Liver (tissue), 9 donors: ENCODE results near the gene INPP4B. TPM values are rescaled to one million over a fixed set of nuclear protein-coding genes. Genes with fewer than 3 reads are reported as not detected.

Experiments used
- DNase-seq: peaks from one replicate; pipeline ENCODE4 v3.0.0-alpha.2; 2017; ENCODE audit warnings: low spot score
- H3K27ac ChIP-seq, 2 donors: one replicate each; pipeline ENCODE4 v1.7.0; 2013; ENCODE audit warnings: inconsistent platforms in 2 of 2, low read length in 2 of 2, control low read depth in 1 of 2, low read depth in 1 of 2, mild to moderate bottlenecking in 1 of 2
- H3K27me3 ChIP-seq, 4 donors: one replicate each; pipeline versions ENCODE4 v1.6.1 to v1.7.0; 2013; ENCODE audit warnings: low read length in 3 of 4, inconsistent platforms in 1 of 4, mild to moderate bottlenecking in 1 of 4, moderate library complexity in 1 of 4; ENCODE audit not compliant: control insufficient read depth in 4 of 4, insufficient read depth in 4 of 4
- H3K36me3 ChIP-seq, 4 donors: one replicate each; pipeline versions ENCODE4 v1.6.1 to v1.7.0; 2013; ENCODE audit warnings: low read length in 3 of 4, mild to moderate bottlenecking in 3 of 4, low read depth in 1 of 4, moderate library complexity in 1 of 4; ENCODE audit not compliant: control insufficient read depth in 4 of 4, insufficient read depth in 3 of 4
- H3K4me1 ChIP-seq, 4 donors: one replicate each; pipeline versions ENCODE4 v1.6.1 to v1.7.0; 2013; ENCODE audit warnings: low read length in 3 of 4, mild to moderate bottlenecking in 3 of 4, moderate library complexity in 1 of 4; ENCODE audit not compliant: control insufficient read depth in 4 of 4, insufficient read depth in 4 of 4
- H3K4me3 ChIP-seq, 3 donors: one replicate each; pipeline versions ENCODE4 v1.6.1 to v1.7.0; 2013; ENCODE audit warnings: low read length in 3 of 3, control low read depth in 1 of 3, low read depth in 1 of 3, mild to moderate bottlenecking in 1 of 3
- H3K9ac ChIP-seq, 2 donors: one replicate each; pipeline ENCODE4 v1.7.0; 2013; ENCODE audit warnings: low read length in 2 of 2, mild to moderate bottlenecking in 2 of 2, moderate library complexity in 2 of 2, control low read depth in 1 of 2, low read depth in 1 of 2
- H3K9me3 ChIP-seq, 4 donors: one replicate each; pipeline versions ENCODE4 v1.6.1 to v1.7.0; 2013; ENCODE audit warnings: low read length in 3 of 4; ENCODE audit not compliant: control insufficient read depth in 4 of 4
- EGR1 ChIP-seq, 2 donors: IDR thresholded peaks; 2 replicates each; pipeline ENCODE4 v1.6.1; 2016 to 2018; ENCODE audit warnings: antibody characterized with exemption in 2 of 2, low read depth in 2 of 2
- FOXA1 ChIP-seq: IDR thresholded peaks from 2 replicates; pipeline ENCODE4 v1.6.1; 2016; ENCODE audit warnings: antibody characterized with exemption
- GABPA ChIP-seq, 2 donors: IDR thresholded peaks in 1 of 2; conservative IDR thresholded peaks in 1 of 2; 2 replicates each; pipeline ENCODE4 v1.6.1; 2016; ENCODE audit warnings: antibody characterized with exemption in 2 of 2, mild to moderate bottlenecking in 1 of 2, moderate library complexity in 1 of 2
- HNF4A ChIP-seq, 2 donors: conservative IDR thresholded peaks; 2 replicates each; pipeline ENCODE4 v1.6.1; 2016; ENCODE audit warnings: antibody characterized with exemption in 2 of 2, mild to moderate bottlenecking in 2 of 2
- HNF4G ChIP-seq: IDR thresholded peaks from 2 replicates; pipeline ENCODE4 v1.6.1; 2016; ENCODE audit warnings: antibody characterized with exemption
- JUND ChIP-seq, 2 donors: IDR thresholded peaks; 2 replicates each; pipeline ENCODE4 v1.6.1; 2016; ENCODE audit warnings: antibody characterized with exemption in 2 of 2
- NR2F2 ChIP-seq: IDR thresholded peaks from 2 replicates; pipeline ENCODE4 v1.6.1; 2016; ENCODE audit warnings: antibody characterized with exemption
- RAD21 ChIP-seq, 2 donors: IDR thresholded peaks; 2 replicates each; pipeline ENCODE4 v1.6.1; 2016; ENCODE audit warnings: antibody characterized with exemption in 2 of 2, mild to moderate bottlenecking in 2 of 2
- REST ChIP-seq: IDR thresholded peaks from 2 replicates; pipeline ENCODE4 v1.6.1; 2016; ENCODE audit warnings: antibody characterized with exemption, mild to moderate bottlenecking
- RXRA ChIP-seq, 2 donors: IDR thresholded peaks; 2 replicates each; pipeline ENCODE4 v1.6.1; 2017 to 2018; ENCODE audit warnings: antibody characterized with exemption in 2 of 2, mild to moderate bottlenecking in 1 of 2
- TAF1 ChIP-seq: conservative IDR thresholded peaks from 2 replicates; pipeline ENCODE4 v1.6.1; 2016; ENCODE audit warnings: antibody characterized with exemption, mild to moderate bottlenecking
- YY1 ChIP-seq: IDR thresholded peaks from 2 replicates; pipeline ENCODE4 v1.6.1; 2016; ENCODE audit warnings: antibody characterized with exemption, mild to moderate bottlenecking
- ZBTB33 ChIP-seq: IDR thresholded peaks from 2 replicates; pipeline ENCODE4 v1.6.1; 2016; ENCODE audit warnings: antibody characterized with exemption
- WGBS: extraction: QIAGEN DNeasy Blood & Tissue Kit; methylation state at CpG from one replicate; pipeline ENCODE4 v1.1.7; 2013; 5-methylcytosine and 5-hydroxymethylcytosine counted together
- polyA plus RNA-seq, 2 donors: library from polyadenylated mRNA; stranded (reverse) in 1 of 2; unstranded in 1 of 2; fragments of 200-250 nt in 1 of 2; fragments of >200 nt in 1 of 2; fragmentation: Nextera tagmentation in 1 of 2; extraction: Ambion mirVana in 1 of 2; gene quantifications; one replicate each; pipeline versions ENCODE4 v1.2.1 to v1.2.3, GENCODE V29; 2013 to 2015
- total RNA-seq, 2 donors: library from RNA; depleted of rRNA; stranded (reverse); fragments of >200 nt; gene quantifications; one replicate each; pipeline ENCODE4 v1.2.3, GENCODE V29; 2014
- TF ChIP-seq, protein P1 (sequence below): IDR thresholded peaks from 2 replicates; pipeline ENCODE4 v1.6.1; 2016; ENCODE audit warnings: antibody characterized with exemption
- TF ChIP-seq, protein P2 (sequence below): IDR thresholded peaks from 2 replicates; pipeline ENCODE4 v1.6.1; 2016; ENCODE audit warnings: antibody characterized with exemption
- donor health status: healthy.
- donor health status: healthy.
- donor health status: healthy.
- donor health status: healthy.
- donor health status: healthy.

The INPP4B gene
- total and polyA plus RNA-seq, 4 donors: 0.43 to 2.8 (median 1.6) TPM

DNA sequence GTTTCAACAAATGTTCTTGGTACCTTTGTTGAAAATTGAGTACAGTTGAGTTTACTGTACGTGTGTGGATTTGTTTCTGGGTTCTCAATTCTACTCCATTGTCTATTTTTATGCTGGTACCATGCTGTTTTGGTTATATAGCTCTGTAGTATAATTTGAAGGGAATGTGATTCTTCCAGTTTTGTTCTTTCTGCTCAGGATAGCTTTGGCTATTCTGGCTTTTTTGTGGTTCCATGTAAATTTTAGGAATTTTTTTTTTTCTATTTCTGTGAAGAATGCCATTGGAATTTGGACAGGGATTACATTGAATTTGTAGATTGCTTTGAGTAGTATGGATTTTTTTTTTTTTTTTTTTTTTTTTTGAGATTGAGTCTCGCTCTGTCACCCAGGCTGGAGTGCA lies 836.4 kb downstream of the INPP4B start:
- TF ChIP-seq, protein P1, sequence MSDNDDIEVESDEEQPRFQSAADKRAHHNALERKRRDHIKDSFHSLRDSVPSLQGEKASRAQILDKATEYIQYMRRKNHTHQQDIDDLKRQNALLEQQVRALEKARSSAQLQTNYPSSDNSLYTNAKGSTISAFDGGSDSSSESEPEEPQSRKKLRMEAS: no peak
- TF ChIP-seq YY1 (no peak), TAF1 (no peak), REST (no peak), NR2F2 (no peak), RXRA (IDR thresholded peaks at IDR 0.05) (no peak), FOXA1 (no peak), EGR1 (IDR thresholded peaks at IDR 0.05; ENCODE audit: low read depth in 2 of 2) (no peak), RAD21 (IDR thresholded peaks at IDR 0.05) (no peak), JUND (IDR thresholded peaks at IDR 0.05) (no peak)
- no peak for DNase-seq
- no peaks in the 10 kb centered on the region for H3K4me1 ChIP-seq
- H3K27ac ChIP-seq: no peak overlapping the region
- no peaks in the 10 kb centered on the region for H3K36me3 ChIP-seq
- 65% methylated on average over 2 of the region's 2 CpGs for WGBS
- peaks cover 0 to 6% (median 0%) of the 10 kb centered on the region in 4 donors for H3K9me3 ChIP-seq
- no peak overlapping the region for H3K9ac ChIP-seq
- no peak overlapping the region for H3K4me3 ChIP-seq
- H3K27me3 ChIP-seq: no peaks in the 10 kb centered on the region

GRCh38 chr4:142005519-142005918 lies 840.6 kb downstream of the INPP4B start:
- Histone ChIP-seq H3K36me3 (no peaks in the 10 kb centered on the region), H3K9me3 (peaks cover 0 to 6% (median 0%) of the 10 kb centered on the region in 4 donors), H3K4me1 (no peaks in the 10 kb centered on the region), H3K27me3 (no peaks in the 10 kb centered on the region), H3K27ac (no peak overlapping the region), H3K9ac (no peak overlapping the region), H3K4me3 (no peak overlapping the region)
- 72% methylated on average over 1 of the region's 1 CpG for WGBS
- TF ChIP-seq, protein P2, sequence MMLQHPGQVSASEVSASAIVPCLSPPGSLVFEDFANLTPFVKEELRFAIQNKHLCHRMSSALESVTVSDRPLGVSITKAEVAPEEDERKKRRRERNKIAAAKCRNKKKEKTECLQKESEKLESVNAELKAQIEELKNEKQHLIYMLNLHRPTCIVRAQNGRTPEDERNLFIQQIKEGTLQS: no peak
- no peak for TF ChIP-seq REST
- TF ChIP-seq RXRA (IDR thresholded peaks at IDR 0.05): no peak
- TF ChIP-seq ZBTB33: no peak
- TF ChIP-seq HNF4G: no peak
- TF ChIP-seq EGR1 (IDR thresholded peaks at IDR 0.05; ENCODE audit: low read depth in 2 of 2): no peak
- TF ChIP-seq NR2F2: no peak
- no peak for TF ChIP-seq HNF4A (conservative IDR thresholded peaks at IDR 0.05)
- no peak for TF ChIP-seq GABPA (IDR thresholded peaks at IDR 0.05 in 1 of 2, conservative IDR thresholded peaks at IDR 0.05 in 1 of 2)
- no peak for DNase-seq
